GM12892 (cell line): ENCODE data around the gene L3MBTL1.

Source experiments
- DNase-seq: peaks from one replicate; pipeline ENCODE4 v3.0.0; 2011; ENCODE audit not compliant: insufficient read length
- FAIRE-seq: peaks from 2 replicates; lab custom pipeline; 2011; peaks lifted over from hg19 to GRCh38; lab: Jason Lieb, UNC
- POLR2A ChIP-seq: IDR thresholded peaks from 2 replicates; pipeline ENCODE4 v1.6.1; 2011; ENCODE audit warnings: low read depth, low read length, control low read depth
- POLR2AphosphoS5 ChIP-seq: IDR thresholded peaks from 2 replicates; pipeline ENCODE4 v1.6.1; 2011; ENCODE audit warnings: low read depth, low read length, control low read depth
- TAF1 ChIP-seq: IDR thresholded peaks from 2 replicates; pipeline ENCODE4 v1.6.1; 2011; ENCODE audit warnings: low read depth, mild to moderate bottlenecking, control low read depth, low read length, borderline replicate concordance

L3MBTL1 gene

DNA sequence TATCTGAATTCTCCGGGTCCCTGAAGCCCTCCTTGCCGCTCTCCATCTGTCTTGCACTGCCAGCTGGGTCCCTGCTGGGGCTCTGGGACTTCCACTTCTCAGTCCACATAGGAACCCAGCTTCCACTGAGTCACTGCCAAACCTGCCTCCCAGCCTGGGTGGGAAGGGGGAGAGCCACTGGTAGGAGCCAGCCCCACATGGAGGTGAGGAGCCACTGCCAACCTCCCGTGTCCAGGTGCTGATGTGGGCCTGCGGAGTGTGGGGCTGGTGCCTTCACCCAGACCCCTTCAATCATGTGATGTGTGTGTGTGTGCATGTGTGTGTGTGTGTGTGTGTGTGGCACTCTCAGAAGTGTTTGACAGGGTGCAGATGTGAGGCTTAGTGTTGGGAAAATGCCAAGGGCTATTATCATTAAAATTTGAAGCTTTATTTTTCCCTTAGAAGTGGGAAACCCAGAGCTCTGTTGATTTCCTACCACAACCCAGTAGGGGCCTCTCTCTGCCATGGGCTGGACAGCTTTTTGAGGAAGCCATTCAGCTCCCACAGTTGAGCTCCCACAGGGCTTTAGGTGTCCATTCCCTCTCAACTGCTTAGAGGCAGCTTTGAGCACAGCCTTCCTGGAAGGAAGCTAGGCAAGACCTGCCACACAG lies 42.0 kb downstream of the L3MBTL1 start:
- TF ChIP-seq TAF1: no peak
- FAIRE-seq (no peak), DNase-seq (no peak)

DNA sequence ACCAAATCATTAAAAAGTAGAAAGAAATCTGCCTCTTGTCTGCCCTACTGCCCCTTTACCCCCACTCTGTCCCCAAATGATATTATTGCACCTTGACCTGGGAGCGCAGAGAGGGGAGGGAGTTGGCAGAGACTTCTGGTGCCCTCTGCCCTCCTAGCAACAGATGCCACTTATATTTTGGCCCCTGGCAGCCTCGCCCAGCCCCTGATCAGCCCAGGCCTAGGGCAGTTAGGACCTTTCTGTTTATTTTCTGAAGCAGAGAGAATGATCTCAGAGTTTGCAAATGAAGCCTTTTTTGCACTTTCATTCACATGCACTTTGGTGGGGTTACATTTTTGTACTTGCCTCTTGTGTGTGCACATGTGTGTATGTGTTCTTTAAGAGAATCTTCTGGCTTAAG lies 43.0 kb downstream of the L3MBTL1 start:
- DNase-seq (no peak), FAIRE-seq (no peak)
- TF ChIP-seq TAF1: no peak

DNA sequence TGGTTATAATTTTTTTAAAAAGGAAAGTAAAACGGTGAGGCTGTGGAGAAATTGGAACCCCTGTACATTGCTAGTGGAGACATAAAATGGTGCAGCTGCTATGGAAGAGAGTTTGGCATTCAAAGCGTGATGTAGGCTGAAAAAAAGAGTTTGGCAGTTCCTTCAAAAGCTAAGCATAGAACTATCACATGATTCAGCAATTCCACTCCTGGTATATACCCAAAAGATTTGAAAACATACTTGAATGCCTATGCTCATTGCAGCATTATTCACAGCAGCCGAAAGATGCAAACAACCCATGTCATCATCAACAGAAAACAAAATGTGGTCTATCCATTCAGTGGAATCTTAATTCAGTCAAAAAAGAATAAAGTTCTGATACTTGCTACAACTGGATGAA lies 46.9 kb downstream of the L3MBTL1 start:
- no peak for FAIRE-seq
- TF ChIP-seq POLR2AphosphoS5: no peak
- no peak for TF ChIP-seq TAF1
- no peak for TF ChIP-seq POLR2A
- DNase-seq: no peak

DNA sequence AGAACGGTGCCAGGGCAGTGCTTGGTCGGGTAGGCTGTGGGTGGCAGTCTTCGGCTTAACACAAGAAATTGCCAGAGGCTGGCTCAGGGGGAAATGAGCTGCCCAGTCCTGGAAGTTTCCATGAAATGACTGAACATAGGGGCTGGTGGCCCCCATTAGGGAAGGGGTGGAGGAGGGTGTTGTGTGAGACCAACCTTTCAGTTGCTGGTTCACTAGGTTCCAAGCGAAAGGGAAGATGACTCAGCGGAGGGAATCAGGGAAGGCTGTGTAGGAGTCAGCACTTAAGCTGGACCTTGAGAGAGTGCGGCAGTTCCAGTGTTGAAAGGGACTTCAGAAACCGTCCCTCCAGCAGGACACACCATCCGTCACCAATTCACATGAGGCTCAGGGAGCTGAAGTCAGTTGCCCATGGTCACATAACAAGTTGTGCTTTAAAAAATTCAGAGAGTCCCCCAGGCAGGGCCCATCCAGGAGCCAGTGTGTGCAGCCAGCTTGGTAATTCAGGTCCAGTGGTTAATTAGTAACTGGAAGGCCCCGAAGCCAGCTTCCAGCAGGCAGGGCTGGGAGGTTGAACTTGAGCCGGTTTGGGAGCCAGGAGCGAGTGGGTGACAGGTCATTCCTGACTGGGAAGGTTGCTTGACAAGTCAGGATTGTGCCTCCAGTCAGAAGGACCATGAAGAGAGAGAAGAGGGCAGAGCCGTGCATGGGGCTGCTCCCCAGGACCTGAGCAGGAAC lies 51.1 kb downstream of the L3MBTL1 start, which contains the start of gene SGK2:
TSS of gene SGK2 (plus strand) at position 616 of the 735 bp plus-strand sequence. CDS start 7,469 bp downstream, outside the sequence.
- FAIRE-seq (no peak), DNase-seq (no peak)
- no peak for TF ChIP-seq POLR2AphosphoS5
- no peak for TF ChIP-seq TAF1
- TF ChIP-seq POLR2A: no peak

DNA sequence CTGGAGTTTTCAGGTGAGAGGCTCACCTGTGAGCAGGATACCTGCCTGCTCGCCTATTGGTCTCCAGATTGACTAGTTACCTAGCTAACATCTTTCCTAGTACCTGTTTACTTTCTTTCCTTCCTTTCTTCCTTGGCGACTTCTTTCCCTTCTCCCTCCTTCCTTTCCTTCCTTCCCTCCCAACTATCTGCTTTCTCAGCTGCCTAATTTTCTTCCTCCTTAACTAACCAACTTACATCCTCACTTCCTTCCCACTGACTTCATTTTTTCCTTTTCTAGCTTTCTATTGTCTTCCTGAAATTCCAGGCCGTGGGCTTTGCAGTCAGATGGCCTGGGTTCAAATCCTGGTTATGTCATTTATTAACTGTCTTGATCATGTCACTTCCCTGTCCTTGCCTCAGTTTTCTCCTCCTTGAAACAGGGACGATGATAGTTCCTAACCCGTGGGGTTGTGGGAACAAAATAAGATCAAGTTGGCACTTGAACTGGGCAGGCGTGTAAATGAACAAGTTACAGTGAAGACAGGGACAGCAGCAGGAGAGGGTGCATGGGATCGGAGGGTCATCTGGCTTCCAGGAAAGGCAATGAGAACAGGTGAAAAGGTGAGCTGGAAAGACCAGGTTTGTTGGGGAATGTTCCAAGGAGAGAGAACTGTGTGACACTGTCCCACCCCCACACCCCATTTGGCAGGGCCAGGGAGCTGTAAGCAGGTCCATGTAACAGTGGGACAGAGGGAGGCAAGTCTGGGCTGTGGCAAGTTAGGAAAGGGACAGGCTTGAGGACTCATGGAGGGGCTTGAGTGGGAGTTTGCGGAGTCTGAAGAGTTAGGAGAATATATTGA lies 51.9 kb downstream of the L3MBTL1 start:
- FAIRE-seq: no peak
- DNase-seq: no peak

DNA sequence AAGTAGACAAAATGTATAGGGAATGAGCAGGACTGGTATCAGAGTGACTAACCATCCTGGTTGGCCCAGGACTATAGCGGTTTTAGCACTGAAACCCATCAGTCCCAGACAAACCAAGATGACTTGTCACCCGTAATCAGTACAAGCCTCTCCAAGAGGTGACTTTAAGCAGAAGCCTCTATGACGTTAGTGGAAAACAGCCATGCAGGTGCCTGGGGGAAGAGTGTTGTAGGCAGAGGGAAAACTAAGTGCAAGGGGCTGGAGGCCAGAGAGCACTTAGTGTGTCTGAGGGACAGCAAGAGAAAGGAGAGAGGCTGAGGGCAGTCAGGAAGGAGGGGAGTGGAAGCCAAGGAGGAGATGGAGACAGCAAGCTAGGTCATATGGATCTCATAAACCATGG lies 53.5 kb downstream of the L3MBTL1 start:
- no peak for FAIRE-seq
- DNase-seq: no peak
- TF ChIP-seq POLR2A (no peak), POLR2AphosphoS5 (no peak), TAF1 (no peak)

More for the DNA sequence above, 51.9 kb downstream of the L3MBTL1 start:
- TF ChIP-seq TAF1 (no peak), POLR2AphosphoS5 (no peak), POLR2A (no peak)

DNA sequence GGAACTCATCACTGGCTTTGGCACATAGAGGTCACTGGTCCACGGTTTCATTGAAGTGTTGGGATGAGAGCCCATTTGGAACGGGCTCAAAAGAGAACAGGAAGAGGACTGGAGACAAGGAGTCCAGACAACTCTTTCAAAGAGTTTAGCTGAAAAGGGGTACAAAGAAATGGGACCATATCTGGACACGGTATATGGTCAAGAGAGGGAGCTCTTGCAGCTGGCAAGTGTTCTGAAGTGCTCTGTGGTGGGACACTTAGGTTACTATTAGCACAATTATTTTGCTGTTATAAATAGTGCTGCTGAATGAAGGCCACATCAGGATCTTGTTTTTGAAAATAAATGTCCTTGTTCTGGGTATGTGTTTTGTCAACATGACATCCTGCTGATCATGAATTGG lies 55.9 kb downstream of the L3MBTL1 start:
- FAIRE-seq (no peak), DNase-seq (no peak)

DNA sequence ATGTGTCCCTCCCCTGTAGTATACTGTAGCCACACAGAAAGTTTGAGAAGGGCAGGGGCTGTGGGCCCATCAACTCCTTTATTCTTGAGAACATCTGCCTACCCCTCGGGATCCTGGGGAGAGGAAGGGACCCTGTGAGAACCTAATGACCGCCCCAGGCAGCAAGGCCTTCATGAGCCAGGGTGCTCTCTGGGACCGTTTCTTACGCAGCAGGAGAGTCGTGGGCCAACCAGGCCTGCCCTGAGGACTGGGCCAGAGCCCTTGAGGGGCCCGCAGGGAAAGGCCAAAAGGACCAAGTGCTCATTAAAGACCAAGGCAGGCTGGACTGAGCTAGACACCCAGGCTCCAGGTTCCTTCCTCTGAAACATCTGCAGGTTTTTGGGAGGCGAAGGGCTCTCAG lies 56.5 kb downstream of the L3MBTL1 start:
- FAIRE-seq: no peak
- TF ChIP-seq POLR2AphosphoS5 (no peak), TAF1 (no peak), POLR2A (no peak)

More for the DNA sequence above, 55.9 kb downstream of the L3MBTL1 start:
- TF ChIP-seq TAF1: no peak
- TF ChIP-seq POLR2A: no peak

DNA sequence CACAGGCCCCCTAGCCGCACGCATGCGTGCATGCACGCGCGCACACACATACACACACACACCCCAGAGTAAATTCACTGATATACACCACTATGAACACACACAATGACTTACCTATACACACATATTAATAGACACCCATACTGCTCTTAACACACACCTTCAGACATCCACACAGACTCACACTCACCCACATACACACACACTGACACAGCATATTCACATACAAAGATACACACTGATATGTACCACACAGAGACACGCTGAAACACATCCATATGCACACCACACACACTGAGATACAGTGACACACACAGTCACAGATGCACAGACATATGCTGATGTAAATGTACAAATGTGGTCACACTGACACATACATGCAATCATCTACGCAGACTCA lies 57.0 kb downstream of the L3MBTL1 start:
- TF ChIP-seq TAF1: no peak
- no peak for TF ChIP-seq POLR2A
- TF ChIP-seq POLR2AphosphoS5: no peak
- FAIRE-seq (no peak), DNase-seq (no peak)

More for the DNA sequence above, 56.5 kb downstream of the L3MBTL1 start:
- DNase-seq: no peak

DNA sequence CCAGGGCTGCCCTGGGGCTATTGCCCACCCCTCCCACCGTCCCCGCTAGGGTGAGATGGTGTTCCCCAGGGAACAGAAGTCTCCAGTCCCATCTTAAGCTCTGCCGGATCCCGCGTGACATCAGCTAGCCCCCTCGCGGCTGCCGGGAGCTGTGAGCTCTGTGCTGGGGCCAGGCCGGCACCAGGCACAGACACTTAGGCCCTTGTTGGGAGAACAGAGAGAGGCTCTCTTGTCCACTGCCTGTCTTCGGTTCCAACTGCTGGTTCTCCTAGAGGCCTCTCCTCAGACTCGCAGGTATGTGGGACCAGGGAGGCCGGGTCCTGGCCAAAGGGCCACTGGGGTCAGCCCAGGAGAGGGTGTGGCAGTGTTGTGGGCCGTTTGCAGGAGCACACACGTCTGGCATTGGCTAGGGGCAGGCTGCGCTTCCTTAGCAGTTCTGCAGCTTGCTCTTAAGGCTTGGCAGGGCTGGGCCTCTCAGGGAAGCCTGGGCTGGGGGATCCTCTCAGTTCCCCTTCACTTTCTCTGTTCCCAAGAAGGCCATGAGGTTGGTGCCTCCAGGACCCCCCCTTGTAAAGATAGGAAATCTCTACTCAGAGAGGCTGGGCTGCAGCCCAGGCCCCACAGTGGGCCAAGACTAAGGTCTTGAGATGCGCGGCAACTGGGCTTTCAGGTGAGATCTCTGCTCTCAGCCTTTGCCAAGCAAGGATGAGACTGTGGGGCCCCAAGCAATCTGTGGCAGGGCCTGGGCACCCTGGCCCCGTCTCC lies 57.7 kb downstream of the L3MBTL1 start:
- TF ChIP-seq POLR2A (no peak), TAF1 (no peak), POLR2AphosphoS5 (no peak)
- DNase-seq (no peak), FAIRE-seq (no peak)

DNA sequence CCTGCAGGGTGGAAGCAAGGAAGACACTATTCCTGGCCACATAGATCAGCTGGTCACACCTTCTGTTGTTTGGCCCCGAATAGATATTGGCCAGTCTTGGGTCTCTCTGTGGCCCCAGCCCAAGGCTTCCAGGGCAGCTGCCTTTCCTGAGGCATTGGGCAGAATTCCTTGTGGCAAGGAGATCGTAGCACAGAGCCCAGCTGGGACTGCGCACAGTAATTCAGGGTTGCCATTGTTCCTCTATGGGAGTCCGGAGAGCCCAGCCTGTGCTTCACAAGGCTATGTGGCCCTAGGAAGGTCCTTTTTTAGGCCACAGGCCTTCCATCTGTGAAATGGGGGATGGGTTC lies 58.2 kb downstream of the L3MBTL1 start:
- DNase-seq: no peak
- no peak for FAIRE-seq
- TF ChIP-seq POLR2A: no peak
- no peak for TF ChIP-seq POLR2AphosphoS5
- TF ChIP-seq TAF1: no peak
